ENCODE data around the gene RPS6KA2. TPM values are rescaled to one million over a fixed set of nuclear protein-coding genes. Genes with fewer than 3 reads are reported as not detected.

RPS6KA2 gene
- total RNA-seq, 1 donor, result 2.4 TPM

GRCh38 chr6:166466178-166467122 is 160.6 kb downstream of the RPS6KA2 start:
- no peaks in the 10 kb centered on the region for H3K27me3 ChIP-seq (ENCODE audit: insufficient read depth, low read length)
- H3K4me3 ChIP-seq (ENCODE audit: low read length), result no peak overlapping the region
- H3K9me3 ChIP-seq (ENCODE audit: low read depth, low read length), result no peaks in the 10 kb centered on the region
- peaks cover 11% of the 10 kb centered on the region for H3K4me1 ChIP-seq (ENCODE audit: insufficient read depth, low read length)

DNA sequence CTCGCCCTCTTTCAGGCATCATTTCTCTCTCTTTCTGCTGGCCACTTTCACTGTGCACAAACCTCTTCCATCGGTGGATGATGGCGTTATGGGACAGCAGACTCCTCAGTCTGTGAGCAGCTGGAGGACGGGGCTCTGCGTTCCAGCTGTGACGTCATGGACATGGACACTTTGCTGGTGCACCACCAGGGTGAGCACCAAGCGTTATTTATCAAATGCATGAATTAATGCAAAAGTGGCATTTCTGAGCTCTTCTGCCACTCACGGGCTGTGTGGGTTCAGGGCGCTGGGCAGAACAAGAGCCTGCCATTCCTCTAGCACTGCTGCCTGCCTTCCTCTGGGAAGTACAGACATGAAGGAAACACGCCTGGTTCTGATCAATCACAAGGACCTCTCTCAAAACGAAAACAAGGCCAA is 161.4 kb downstream of the RPS6KA2 start:
- Histone ChIP-seq H3K9me3 (ENCODE audit: low read depth, low read length) (no peaks in the 10 kb centered on the region), H3K4me3 (ENCODE audit: low read length) (no peak overlapping the region), H3K27me3 (ENCODE audit: insufficient read depth, low read length) (no peaks in the 10 kb centered on the region), H3K4me1 (ENCODE audit: insufficient read depth, low read length) (peaks cover 11% of the 10 kb centered on the region)

DNA sequence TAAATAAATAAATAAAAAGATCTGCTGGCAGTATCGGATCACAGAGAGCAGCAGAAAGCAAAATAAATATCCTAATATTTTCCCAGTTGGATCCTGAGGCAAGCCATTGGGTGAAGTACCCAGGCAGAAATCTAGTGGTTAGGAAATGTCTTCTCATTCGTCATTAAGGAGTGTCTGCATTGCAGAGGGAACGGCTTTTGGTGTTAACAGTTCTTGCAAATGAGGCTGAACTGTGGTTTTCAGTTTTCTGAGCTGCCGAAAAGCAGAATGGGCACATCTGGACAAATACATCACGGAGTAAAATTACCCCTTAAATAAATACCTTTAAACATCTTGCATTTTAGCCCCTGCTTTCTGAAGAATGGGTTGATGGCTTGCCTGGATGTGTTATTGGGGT is 162.1 kb downstream of the RPS6KA2 start:
- Histone ChIP-seq H3K9me3 (ENCODE audit: low read depth, low read length) (no peaks in the 10 kb centered on the region), H3K4me3 (ENCODE audit: low read length) (no peak overlapping the region), H3K4me1 (ENCODE audit: insufficient read depth, low read length) (peaks cover 11% of the 10 kb centered on the region), H3K27me3 (ENCODE audit: insufficient read depth, low read length) (no peaks in the 10 kb centered on the region)

GRCh38 chr6:166464068-166465002 is 162.7 kb downstream of the RPS6KA2 start:
- no peaks in the 10 kb centered on the region for H3K9me3 ChIP-seq (ENCODE audit: low read depth, low read length)

GRCh38 chr6:166463359-166464067 is 163.5 kb downstream of the RPS6KA2 start:
- Histone ChIP-seq H3K27me3 (ENCODE audit: insufficient read depth, low read length) (no peaks in the 10 kb centered on the region), H3K4me3 (ENCODE audit: low read length) (no peak overlapping the region), H3K9me3 (ENCODE audit: low read depth, low read length) (no peaks in the 10 kb centered on the region), H3K4me1 (ENCODE audit: insufficient read depth, low read length) (peaks cover 11% of the 10 kb centered on the region)

More at GRCh38 chr6:166464068-166465002, 162.7 kb downstream of the RPS6KA2 start:
- peaks cover 11% of the 10 kb centered on the region for H3K4me1 ChIP-seq (ENCODE audit: insufficient read depth, low read length)
- no peak overlapping the region for H3K4me3 ChIP-seq (ENCODE audit: low read length)
- H3K27me3 ChIP-seq (ENCODE audit: insufficient read depth, low read length), result no peaks in the 10 kb centered on the region

DNA sequence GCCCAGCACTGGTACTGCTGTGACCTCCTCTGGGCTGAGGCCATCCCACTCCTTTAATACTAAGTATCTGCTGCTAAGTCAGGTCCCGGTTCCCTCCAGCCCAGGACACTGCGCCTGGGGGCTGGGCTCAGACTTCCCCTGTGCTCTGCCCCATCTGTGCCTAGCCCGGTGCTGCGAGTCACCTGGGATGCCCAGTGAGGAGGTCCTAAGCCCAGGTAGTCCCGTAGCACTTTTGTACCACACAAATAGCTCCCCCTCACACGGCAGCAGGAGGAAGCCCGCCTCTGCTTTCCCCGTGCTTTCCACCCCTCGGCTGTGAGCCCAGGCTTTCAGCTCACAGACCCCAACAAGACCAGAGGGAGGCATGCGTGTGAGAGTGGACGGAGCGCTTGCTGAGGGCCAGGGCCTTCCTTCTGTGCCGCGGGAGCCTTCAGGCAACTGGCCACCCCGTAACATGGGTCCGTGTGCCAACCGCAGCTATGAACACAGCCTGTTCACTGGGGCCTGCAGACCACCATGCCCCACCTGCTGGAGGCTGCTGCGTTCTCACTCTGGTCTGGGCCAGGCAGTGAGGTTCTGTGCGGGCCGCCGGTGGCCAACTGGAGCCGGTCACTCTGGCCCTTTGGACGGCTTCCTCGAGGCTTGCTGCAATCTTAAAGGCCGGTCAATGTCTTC is 164.5 kb downstream of the RPS6KA2 start:
- Histone ChIP-seq H3K27me3 (ENCODE audit: insufficient read depth, low read length) (no peaks in the 10 kb centered on the region), H3K4me1 (ENCODE audit: insufficient read depth, low read length) (peaks cover 11% of the 10 kb centered on the region), H3K4me3 (ENCODE audit: low read length) (no peak overlapping the region), H3K9me3 (ENCODE audit: low read depth, low read length) (no peaks in the 10 kb centered on the region)

- H3K4me3 ChIP-seq (ENCODE audit: low read length), result no peak overlapping the region
- no peaks in the 10 kb centered on the region for H3K27me3 ChIP-seq (ENCODE audit: insufficient read depth, low read length)
- peaks cover 11% of the 10 kb centered on the region for H3K4me1 ChIP-seq (ENCODE audit: insufficient read depth, low read length)
- H3K9me3 ChIP-seq (ENCODE audit: low read depth, low read length), result no peaks in the 10 kb centered on the region
These were observed 165.1 kb downstream of the RPS6KA2 start for GRCh38 chr6:166461821-166462460.

DNA sequence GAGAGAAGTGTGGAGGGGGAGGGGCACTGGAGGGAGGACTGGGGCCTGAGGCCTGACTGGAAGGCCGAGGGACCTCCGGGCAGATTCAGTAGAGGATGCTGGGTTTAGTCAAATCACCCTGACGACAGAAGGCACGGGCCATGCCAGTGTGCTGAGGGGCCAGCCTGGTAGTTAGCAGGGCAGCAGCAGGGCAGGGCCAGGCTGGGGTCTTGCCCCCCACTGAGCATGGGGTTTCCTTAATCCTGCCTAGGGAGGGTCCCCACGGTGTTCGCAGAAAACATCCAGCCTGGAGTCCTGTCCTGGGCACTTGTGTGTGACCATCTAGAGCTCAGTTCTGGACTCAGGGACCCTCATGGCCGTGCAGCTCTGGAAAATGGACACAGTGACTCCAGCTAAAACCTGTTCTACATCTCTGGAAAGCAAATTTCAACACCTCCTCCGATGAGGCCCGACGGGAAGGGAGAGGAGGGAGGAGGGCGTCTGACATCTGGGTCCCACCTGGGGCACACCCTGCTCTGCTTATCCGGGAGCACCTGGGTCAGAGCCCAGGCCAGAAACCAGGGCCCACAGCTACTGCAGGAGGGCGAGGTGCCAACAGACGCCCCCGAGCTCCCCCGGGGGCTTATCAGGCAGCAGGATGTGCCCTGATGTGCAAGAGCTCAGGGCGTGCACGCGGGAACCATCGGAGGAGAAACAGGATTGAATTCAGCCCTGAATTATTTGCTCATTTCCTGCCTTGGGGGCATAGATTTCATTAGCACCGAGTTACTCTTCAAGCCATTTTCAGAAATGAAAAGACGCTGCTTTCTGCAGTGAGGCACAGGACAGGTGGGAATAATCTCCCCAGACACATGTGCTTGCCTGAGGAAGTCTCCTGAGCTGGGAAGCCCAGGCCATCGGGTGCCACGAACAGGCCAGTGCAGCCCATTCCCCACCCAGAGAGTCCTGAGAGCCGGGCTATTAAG is 166.3 kb downstream of the RPS6KA2 start:
- Histone ChIP-seq H3K4me1 (ENCODE audit: insufficient read depth, low read length) (peaks cover 11% of the 10 kb centered on the region), H3K27me3 (ENCODE audit: insufficient read depth, low read length) (no peaks in the 10 kb centered on the region), H3K4me3 (ENCODE audit: low read length) (no peak overlapping the region), H3K9me3 (ENCODE audit: low read depth, low read length) (no peaks in the 10 kb centered on the region)

DNA sequence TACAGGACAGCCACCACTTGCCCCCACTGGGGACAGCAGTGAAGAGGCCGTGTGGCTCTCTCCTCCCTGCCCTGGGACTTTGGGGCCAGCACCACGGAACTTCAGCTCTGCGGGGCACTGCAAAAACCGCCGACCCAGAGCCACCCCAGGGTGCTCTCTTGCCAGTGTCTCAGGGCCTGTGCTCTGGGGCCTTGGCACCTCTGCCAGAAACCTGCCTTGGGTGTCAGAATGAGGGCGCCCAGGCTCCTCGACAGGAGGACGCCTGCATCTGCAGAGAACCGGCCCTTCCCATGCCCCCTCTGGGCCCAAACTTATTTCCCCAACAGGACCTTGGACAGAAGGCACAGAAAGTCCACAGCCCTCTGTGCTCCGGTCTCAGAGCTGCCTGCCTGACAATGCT is 167.1 kb downstream of the RPS6KA2 start:
- no peak overlapping the region for H3K4me3 ChIP-seq (ENCODE audit: low read length)
- H3K4me1 ChIP-seq (ENCODE audit: insufficient read depth, low read length), result peaks cover 11% of the 10 kb centered on the region
- no peaks in the 10 kb centered on the region for H3K9me3 ChIP-seq (ENCODE audit: low read depth, low read length)
- no peaks in the 10 kb centered on the region for H3K27me3 ChIP-seq (ENCODE audit: insufficient read depth, low read length)

GRCh38 chr6:166459272-166459671 is 167.8 kb downstream of the RPS6KA2 start:
- no peaks in the 10 kb centered on the region for H3K27me3 ChIP-seq (ENCODE audit: insufficient read depth, low read length)
- H3K4me1 ChIP-seq (ENCODE audit: insufficient read depth, low read length), result peaks cover 11% of the 10 kb centered on the region

GRCh38 chr6:166456395-166457156 is 170.5 kb downstream of the RPS6KA2 start:
- Histone ChIP-seq H3K27me3 (ENCODE audit: insufficient read depth, low read length) (no peaks in the 10 kb centered on the region), H3K9me3 (ENCODE audit: low read depth, low read length) (no peaks in the 10 kb centered on the region), H3K4me1 (ENCODE audit: insufficient read depth, low read length) (no peaks in the 10 kb centered on the region), H3K4me3 (ENCODE audit: low read length) (no peak overlapping the region)

More at GRCh38 chr6:166459272-166459671, 167.8 kb downstream of the RPS6KA2 start:
- Histone ChIP-seq H3K4me3 (ENCODE audit: low read length) (no peak overlapping the region), H3K9me3 (ENCODE audit: low read depth, low read length) (no peaks in the 10 kb centered on the region)

DNA sequence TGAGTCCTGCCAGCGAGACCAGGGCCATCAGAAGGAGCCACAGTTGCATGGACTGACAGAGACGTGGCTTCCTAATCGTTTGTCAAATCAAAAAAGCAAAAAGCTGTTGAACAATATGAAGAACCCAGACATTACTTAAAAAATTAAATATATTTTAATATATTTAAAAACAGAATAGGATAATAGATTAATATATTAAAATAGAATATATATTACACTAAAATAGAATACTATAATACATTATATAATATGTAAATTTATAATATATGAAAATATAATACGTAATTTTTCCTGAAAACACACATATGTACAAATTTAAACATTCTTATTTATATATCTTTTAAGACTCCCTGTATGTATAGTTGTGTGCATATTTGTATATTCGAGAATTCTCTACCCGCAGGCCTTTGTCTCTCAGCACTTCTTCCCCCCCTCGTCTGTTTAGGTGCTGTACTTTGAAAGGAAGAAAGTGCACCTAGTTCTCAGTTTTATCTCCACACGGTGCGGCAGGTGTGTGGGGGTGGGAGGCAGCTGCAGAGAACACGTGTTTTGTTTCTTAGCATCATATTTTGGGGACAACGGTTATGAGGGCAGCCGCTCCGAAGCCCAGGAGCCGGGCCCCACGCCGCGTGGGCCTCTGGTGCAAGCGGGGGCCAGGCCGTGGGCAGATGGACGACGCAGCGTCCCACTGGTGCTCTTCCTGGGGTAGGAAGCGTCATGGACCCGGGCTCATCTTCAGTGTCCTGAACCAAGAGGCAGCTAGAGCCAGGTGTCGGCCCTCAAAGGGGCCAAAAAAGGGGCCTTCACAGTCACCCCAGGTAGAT is 172.1 kb downstream of the RPS6KA2 start:
- Histone ChIP-seq H3K4me1 (ENCODE audit: insufficient read depth, low read length) (no peaks in the 10 kb centered on the region), H3K9me3 (ENCODE audit: low read depth, low read length) (no peaks in the 10 kb centered on the region), H3K4me3 (ENCODE audit: low read length) (no peak overlapping the region), H3K27me3 (ENCODE audit: insufficient read depth, low read length) (no peaks in the 10 kb centered on the region)

Data from mononuclear cell (primary cell).